HG02678 (cell line): ENCODE data around the gene FOXP1.

Source experiments
- ATAC-seq: cut with Tn5 transposase; IDR thresholded peaks from one replicate; pipeline ENCODE4 v1.9.1; 2021; ENCODE audit warnings: mild to moderate bottlenecking, moderate library complexity; ENCODE audit not compliant: unreplicated experiment

FOXP1 gene

DNA sequence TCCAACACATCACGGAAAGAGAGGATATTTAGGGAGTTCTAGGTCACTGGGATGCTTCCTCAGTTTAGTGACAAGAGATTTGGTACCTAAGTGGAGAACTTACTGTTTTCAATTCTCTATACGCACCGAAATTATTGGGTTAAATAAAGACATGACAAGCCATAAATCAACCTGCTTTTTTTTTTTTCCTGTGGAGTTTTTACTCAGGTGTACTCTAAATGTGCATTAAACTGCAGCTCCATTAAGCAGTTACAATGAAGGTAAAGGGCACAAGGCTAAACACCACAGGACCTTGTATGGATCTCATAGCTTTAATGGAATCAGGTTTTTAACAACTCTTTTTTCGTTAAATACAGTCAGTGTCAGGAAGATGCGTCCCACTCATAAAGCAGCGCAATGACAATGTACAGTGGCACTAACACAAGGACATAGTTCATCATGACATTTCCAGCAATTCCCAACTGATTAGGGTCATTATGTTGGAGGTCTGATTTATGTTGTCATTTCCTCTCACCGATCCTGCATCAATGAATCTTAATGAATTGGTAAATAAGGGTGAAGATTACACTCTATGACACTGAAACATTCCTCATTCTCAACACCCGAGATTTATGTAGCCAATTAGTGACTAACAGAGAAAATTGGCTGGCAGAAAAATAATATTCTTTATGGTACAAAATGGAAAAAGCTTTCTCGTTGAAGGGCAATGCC, 355.2 kb downstream of the FOXP1 start:
- ATAC-seq: no peak

DNA sequence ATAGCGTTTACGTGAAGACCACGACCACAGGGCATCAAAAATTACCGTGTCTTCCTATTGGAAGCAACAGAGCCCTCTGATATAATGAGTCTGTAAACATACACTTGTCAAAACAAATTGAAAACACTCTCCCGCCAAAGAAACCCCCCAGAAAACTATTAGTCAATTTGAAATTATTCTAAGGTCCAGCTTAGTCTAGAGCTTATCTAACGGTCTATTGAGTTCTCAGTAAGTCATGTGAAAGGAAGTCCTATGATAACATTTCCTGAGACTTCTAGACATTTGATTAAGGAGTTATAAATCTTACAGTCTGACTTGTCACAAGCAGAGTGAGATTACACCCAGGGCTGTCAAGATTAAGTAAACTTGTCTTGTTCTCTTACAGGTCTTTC, 356.3 kb downstream of the FOXP1 start:
- peak; percentile 10 for ATAC-seq

DNA sequence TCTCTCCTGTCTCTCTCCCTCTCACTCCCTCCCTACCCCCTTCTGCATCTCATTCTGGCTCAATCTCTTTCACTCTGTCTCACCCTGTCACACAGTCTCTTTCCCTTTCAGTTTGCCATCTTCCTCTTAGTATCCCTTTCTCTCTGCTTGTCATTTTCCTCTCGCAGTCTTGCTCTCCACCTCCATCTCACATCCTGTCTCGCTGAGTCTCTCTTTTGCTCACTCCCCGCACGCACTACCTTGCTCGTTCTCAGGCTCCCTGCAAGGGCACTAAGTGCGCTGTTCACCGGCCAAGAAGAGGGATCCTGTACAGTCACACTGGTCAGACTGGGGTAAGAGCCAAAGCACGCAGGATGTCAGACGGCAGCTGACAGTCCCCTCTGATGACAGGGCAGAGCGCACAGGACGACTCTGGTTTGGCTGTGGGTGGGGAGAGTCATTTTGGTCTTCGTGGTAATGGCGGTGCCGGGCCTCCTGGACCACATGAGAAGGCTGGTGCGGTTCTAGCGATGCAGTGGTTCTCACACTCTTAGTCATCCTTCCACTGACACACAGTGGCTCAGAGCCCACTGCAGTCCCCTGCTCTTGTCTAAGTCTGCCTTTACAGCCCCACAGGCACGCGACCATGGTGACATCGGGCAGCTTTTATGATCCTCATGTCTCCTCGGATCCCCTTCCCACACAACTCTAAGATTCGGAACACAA, 356.8 kb downstream of the FOXP1 start:
- ATAC-seq: peak; percentile 87

DNA sequence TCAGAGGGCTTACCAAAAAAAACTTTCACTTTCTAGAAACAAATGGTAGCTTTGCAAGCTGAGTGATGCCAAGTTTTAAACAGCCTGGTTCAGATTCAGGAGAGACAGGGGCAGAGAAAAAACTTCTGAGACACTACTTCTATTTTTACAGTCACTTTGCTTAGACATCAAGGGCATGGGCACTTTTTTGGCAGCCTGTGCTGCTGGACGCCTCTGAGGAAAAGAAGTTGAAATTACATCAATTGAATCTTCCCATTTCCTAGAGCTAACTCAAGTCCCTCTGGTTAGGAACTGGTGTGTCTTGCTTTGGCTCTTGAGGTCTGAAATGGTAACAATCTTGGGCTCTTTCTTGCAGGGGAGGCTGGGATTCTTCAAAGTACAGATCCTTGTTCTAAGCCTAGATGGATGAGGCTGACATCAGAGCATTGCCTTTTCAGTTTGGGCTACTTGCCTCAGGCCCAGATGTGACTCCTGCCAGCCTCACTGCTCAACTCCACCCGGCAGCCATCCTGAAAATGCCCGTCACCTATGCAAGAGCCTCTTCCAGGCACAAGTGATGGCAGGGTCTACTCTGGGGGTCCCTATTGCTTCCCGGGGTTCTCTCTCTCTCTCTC, 357.5 kb downstream of the FOXP1 start:
- ATAC-seq: peak; percentile 3

DNA sequence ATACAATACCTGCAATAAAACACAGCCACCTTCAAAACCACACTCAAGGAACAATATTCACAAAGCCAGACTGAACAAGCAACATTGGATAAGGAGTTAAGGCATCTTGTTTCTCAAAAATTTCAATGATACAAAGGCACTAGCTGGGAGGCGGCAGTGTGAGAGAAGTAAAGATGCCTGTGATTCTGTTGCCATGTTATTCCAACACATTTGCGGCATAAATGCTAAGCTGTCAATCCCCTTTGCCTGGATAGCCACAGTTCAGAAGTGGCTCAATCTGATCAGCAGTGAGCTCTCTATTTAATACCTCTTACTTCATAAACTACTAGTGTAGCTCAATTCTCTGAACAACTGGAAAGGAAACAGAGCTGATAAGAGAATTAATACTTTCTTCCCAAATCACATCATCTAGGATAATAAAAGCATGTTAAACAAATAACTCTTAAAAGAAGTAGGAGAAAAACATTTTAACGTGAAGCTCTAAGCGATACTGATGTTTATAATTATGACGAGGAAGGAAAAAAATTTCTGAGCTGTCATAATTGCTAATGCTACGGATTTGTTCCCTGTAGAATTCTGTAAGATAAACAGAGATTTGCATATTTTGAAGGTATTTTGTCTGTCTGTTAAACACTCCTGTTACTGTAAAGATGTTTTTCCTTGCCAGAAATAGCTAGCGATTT, 358.4 kb downstream of the FOXP1 start:
- ATAC-seq: no peak

DNA sequence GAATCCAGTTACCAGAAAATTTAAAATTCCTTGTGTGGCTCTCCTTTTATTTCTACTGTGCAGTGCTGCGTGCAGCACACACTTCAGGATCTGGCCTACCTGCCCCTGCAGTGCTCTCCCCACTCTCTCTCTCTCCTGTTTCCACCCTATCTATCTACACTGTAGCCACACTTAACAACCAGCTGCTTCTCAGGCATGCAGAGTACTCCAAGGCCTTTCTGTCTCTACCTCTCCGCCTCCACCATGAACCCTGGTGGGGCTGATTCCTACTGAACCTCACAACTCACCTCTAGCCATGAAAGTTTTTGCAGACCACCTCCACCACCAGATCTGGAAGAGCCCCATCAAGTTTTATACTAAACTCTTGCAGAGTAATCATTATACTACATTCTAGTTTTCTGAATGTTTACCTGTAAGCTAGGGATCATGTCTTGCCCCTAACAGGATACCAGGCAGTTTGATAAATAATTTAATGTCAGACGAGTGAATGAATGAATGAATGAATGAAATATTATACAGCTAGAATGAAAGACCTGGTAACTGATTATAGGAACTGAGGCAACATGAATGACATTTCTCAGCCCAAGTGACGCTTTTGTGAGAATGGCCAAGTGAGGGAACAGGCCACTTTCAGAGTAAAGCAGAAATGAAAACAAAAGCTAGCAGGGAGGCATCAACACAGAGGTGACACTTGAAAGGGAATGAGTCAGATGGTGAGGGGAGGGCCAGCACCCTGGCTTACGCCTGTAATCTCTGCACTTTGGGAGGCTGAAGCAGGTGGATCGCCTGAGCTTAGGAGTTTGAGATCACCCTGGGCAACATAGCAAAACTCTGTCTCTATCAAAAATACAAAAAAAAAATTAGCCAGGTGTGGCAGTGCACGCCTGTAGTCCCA, 363.5 kb downstream of the FOXP1 start:
- peak; percentile 96 for ATAC-seq

DNA sequence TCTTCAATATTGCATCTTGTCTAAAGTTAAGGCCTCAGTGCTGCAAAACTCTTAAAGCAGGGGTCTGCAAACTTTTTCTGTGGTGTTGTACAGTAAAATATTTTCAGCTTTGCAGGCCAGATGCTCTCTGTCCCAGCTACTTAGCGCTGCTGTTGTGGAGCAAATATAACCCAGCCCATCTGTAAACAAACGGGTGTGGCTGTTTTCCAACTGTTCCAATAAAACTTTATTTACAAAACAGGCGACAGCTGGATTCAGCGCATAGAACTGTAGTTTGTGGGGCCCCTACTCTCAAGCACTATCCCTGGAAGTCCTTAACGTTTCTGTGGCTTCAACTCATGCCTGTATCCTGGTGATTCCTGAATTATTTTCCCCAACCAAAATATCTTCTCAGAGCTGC, 365.0 kb downstream of the FOXP1 start:
- no peak for ATAC-seq

DNA sequence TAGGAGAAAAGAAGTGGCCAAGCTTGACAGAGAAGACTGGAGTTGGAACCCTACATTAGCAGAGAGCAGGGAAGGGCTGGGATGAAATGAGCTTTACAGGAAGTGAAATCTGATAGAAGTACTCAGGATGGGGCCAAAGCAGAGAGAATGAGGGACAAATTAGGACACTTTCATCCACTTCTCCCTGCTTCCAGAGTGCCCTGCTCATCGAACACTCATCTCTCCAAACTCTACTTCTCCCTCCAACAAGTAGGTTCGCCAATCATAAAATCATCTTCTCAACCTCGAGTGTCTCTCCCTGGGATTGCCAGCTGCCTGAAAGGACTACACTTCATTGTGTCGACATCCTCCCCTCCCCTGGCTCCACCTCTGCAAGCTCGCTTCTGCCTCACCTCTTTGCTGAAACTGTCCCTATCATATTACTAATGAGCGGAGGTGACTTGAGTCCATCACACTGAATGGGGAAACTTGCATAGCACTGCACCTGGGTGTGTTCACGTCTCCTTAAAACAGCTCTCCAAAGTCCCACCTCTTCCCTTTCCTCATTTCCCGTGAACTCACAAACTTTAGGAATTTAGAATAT, 365.8 kb downstream of the FOXP1 start:
- no peak for ATAC-seq

DNA sequence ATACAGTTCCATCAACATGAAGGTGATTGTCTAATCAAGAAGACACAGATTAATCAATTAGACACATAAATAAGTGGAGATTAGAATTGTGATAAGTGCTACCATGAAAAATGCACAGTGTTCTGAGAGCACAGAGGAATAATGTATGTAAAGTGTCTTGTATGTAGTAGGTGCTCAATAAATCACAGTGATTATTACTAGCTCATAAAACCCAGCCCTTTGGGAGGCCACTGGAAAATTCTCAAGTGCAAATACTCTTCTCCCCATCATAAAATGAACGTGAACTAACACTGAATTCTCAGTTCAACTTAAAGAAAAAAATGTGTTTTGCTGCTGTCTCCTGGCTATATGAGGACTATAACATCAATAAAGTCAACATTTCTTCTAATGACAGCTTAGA, 368.2 kb downstream of the FOXP1 start:
- no peak for ATAC-seq

DNA sequence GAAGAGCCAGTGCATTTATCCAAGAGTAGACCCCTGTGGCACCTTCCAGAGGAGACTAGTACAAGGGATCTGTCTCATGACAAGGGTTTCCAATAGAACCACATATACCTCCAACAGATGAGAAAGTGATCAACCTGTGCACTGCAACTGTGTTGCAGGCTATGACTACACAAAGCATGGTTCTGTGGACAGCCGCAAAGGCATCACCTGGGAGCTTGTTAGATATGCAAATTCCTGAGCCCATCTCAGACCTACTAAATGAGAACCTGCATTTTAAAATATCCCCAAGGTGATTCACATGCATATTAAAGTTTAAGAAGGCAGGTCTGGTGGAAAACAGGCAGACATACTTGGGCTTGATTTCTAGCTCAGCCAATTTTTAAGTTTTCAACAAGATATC, 368.7 kb downstream of the FOXP1 start:
- ATAC-seq: no peak

DNA sequence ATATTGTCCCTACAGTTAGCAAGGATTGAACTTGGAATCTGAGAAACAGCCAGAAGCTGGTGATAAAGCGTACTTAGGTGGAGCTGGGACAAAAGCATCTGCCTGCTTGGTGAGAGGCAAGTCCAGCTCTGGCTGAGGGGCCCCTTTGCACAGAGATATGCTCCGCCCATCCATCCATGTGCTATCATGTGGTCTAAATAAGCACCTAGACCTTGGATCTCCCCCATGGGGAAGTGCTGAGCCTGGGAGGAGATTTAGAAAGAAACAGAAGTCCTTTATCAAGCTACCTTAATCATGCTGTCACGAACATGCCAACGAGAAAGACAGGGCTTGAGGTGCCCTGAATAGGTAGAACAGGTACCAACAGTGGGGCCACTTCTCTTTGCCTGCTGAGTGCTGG, 369.5 kb downstream of the FOXP1 start:
- no peak for ATAC-seq

DNA sequence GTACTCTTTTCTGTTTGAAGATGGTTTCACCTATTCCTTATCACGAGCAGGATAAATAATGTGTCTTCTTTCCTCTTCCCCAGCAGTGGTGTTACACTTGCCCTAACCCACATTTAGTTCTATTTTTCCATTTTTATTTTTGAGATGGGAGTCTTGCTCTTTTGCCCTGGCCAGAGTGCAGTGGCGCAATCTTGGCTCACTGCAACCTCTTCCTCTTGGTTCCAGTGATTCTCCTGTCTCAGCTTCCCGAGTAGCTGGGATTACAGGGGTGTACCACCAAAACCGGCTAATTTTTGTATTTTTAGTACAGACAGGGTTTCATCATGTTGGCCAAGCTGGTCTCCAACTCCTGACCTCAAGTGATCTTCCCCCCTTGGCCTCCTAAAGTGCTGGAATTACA, 372.4 kb downstream of the FOXP1 start:
- ATAC-seq: no peak

DNA sequence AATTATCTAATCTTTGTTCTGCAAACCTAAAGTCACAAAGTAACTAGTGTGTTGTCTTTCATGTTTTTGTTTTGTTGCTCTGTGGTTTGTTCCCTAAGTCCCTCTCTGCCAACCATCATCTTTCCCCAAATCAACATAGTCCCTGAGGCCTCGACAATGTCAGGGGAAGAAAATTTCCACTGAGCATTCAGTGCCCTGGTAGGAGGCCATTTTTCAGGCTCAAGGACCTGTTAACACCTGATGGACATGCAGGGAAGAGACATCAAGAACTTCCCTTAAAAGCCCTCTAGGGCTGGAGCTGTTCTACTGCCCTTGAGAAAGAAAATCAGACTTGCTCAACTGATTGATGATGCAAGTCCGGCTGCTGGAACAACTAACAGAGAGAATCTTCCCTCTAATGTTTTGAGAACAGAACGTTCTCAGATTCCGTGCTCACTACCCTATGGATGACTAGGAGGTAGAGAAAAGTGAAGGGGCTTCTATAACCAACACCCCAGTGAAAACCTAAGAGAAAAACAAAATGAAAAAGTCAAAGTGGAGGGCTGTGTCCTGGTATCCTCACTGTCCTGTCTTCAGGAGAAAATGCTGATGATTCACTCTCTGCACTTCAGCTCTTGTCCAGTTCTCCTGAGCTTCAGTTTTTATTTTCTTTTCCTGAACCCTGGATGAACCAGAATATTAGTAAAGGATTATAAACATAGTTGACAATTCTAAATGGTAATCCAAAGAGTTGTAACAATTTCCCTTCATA, 373.1 kb downstream of the FOXP1 start:
- ATAC-seq: no peak

DNA sequence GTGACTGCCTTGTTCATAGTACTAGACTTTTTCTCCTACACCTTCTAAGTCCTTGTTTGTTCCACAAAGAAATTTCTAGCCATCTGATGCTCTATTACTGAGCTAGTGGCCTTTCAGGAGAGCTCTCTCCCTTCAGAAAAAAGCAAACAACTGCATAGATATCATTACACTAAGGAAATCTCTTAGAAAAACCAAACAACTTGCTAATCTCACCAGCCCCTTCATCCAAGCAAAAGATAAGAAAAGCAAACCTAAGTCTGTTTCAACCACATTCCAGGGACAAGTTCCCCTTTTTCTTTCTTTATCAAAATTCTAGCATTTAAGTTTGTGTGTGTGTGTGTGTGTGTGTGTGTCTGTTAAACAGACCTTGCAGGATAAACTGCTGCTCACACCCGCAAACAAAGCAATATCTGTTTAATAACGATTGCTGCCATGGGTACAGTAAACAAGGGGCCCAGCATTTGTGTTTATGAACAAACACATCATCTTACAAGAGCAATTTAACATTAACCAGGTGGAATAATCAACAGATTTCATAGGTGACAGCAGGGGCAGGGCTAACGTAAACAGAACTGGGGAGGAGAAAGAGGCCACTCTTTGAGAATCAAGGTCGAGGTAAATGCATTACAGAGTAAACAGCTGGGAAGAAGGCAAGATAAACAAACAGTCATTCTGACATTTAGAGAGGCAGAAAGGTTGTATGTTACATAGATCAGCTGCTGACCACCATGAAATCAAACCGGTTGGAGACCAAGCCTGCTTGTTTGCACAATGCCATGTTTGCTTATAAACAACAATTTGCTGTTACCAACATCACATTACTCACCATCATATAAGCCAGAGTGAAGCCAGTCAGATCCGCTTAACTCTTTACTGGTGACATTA, 375.1 kb downstream of the FOXP1 start:
- ATAC-seq: no peak

DNA sequence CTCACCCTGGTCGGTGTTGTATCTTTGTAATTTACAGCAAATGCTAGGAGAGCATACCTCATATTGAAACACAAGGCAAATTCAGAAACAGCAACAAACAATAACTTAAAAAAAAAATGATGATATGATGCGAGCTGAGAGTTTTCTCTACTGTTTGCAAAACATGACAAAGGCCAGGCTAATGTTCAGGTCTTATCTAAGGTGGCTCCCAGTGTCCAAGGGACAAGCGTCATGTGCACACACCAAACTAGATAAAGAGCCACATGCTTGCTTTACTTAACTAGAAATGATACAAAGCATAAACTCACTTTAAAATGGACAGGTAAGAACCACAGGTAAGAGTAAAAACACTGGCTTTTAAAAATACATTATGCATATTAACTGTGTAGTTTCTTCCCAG, 375.9 kb downstream of the FOXP1 start:
- no peak for ATAC-seq

DNA sequence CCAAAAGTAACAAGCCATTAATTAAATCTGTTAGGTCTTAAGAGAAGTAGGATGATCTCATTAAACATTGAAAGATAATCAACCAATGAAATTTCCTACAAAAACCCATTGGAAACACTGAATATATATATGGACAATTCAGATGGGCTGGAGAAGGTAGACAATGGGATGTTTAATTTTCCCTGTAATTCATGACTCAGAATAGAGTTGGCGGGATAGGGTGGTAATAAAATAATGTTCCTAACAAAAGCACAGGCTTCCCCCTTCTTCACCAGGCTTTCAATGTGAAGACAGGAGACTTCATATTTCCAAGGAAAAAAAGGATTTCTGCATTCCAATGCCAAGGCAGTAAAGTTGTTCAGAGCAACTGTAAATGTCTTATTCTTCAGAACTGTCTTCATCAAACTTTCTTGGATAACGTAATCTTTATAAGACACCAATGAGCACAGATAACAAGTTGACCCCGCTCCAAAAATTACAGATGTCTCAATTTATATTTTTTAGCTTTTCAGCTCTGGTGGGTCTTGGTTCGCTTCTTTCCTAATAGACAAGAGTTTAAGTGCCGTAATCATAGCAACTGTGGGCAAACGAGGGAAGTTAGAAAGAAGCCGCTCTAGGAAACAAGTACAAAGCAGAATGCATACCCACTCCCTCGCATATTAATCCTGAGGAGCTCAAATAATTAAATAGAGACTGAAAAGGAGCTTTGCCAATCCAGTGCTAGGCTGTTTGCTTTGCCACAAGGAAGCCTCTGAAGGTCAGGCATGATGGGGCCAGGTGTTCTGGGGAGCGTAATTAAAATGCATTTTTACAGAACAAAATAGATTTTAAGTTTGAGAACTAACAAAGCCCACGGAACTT, 377.0 kb downstream of the FOXP1 start:
- ATAC-seq: no peak

DNA sequence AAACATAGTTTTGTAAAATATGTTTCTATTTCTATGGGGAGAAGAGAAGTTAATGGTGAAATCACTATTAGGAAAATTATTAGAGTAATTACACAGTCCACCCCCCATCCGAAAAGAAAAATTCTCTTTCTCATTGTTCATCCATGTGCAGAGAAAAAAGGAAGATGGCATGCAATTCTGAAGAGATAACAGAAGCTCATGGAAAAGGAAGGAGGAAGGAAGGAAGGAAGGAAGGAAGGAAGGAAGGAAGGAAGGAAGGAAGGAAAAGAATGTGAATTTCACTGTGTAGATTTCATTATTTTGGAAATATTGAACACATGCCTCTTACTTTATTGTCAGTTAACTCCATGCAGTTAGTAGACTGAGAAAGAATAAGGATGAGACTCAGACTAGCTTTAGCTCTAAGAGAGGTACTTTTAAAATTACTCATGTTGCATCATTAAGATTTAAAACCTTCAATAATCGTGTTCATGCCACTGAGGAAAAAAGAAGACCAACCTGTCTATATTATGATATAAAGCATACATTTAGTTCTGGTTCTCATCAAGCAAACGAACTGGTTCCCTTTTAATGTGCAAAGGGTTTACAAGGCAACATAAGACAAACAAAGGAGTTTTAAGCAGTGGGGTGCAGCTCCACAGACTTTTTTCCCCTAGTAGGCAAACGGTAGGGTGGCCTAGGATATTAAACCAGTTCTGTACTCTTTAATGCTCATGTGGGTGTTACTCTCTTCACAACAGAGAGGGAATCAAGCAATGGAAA, 379.6 kb downstream of the FOXP1 start:
- ATAC-seq: no peak
